Endothelial cell of umbilical vein (primary cell): ENCODE measurements around the gene GPSM1. TPM values are rescaled to one million over a fixed set of nuclear protein-coding genes. Genes with fewer than 3 reads are reported as not detected.

Source experiments
- BruUV-seq: library from RNA; stranded (reverse); fragments of 400-500 nt; replicated peaks from 2 replicates; lab custom pipeline; 2021; lab: Mats Ljungman, UMichigan
- CTCF ChIA-PET: fragments of 300-600, 350-600 bp; sonication (Branson Sonifier 250); formaldehyde crosslinking; loops from one replicate; lab custom pipeline; 2021; ENCODE audit warnings: antibody characterized with exemption, inconsistent platforms; lab: Charles Lee
- POLR2A ChIA-PET: fragments of 300-600, 350-600 bp; sonication (Branson Sonifier 250); formaldehyde crosslinking; loops from one replicate; lab custom pipeline; 2021; ENCODE audit warnings: antibody characterized with exemption, inconsistent platforms; lab: Charles Lee
- DNase-seq: peaks from one replicate; pipeline ENCODE4 v3.0.0-alpha.2; 2011; ENCODE audit warnings: low read depth, low spot score
- FAIRE-seq: peaks from 2 replicates; lab custom pipeline; 2011; peaks lifted over from hg19 to GRCh38; lab: Jason Lieb, UNC
- H2AFZ ChIP-seq: 2 replicates; pipeline ENCODE4 v1.6.0; 2012; ENCODE audit warnings: low read depth, low read length, control low read depth, inconsistent platforms
- H3K27ac ChIP-seq: 2 replicates; pipeline ENCODE4 v1.5.1; 2011; ENCODE audit warnings: low read depth, mild to moderate bottlenecking, control low read depth, low read length, moderate library complexity; ENCODE audit not compliant: insufficient read depth
- H3K27me3 ChIP-seq, 2 experiments: 2 replicates each; pipeline versions ENCODE4 v1.6.0 to v1.6.1; 2011; ENCODE audit warnings: low read length in 2 of 2, mixed read lengths in 1 of 2; ENCODE audit not compliant: control insufficient read depth in 2 of 2, insufficient read depth in 2 of 2
- H3K36me3 ChIP-seq, 2 experiments: 2 replicates in 1 of 2; 3 replicates in 1 of 2; pipeline ENCODE4 v1.5.1; 2011; ENCODE audit warnings: low read length in 2 of 2, mild to moderate bottlenecking in 1 of 2, moderate library complexity in 1 of 2; ENCODE audit not compliant: control insufficient read depth in 2 of 2, insufficient read depth in 2 of 2; ENCODE audit errors: extremely low read depth in 1 of 2
- H3K4me1 ChIP-seq: 3 replicates; pipeline ENCODE4 v1.5.1; 2011; ENCODE audit warnings: mild to moderate bottlenecking, low read length; ENCODE audit not compliant: control insufficient read depth, insufficient read depth; ENCODE audit errors: extremely low read depth
- H3K4me2 ChIP-seq: 2 replicates; pipeline ENCODE4 v1.6.1; 2011; ENCODE audit warnings: low read length, control low read depth, mixed read lengths; ENCODE audit not compliant: insufficient read depth
- H3K4me3 ChIP-seq, 3 experiments: fragments of 200-600 bp in 1 of 3; sonication (generic), shearing (Covaris generic) in 1 of 3; replicated peaks in 1 of 3; 2 replicates each; pipeline ENCODE4 v1.5.1; 2011 to 2016; ENCODE audit warnings: control low read depth in 3 of 3, low read length in 3 of 3, mild to moderate bottlenecking in 2 of 3, inconsistent platforms in 1 of 3, low read depth in 1 of 3, moderate library complexity in 1 of 3; ENCODE audit not compliant: insufficient read depth in 1 of 3
- H3K79me2 ChIP-seq: 2 replicates; pipeline ENCODE4 v1.6.0; 2012; ENCODE audit warnings: low read length, inconsistent platforms; ENCODE audit not compliant: control insufficient read depth, insufficient read depth
- H3K9ac ChIP-seq: replicated peaks from 2 replicates; pipeline ENCODE3; 2011; ENCODE audit warnings: low read length, control low read depth; ENCODE audit not compliant: insufficient read depth; ENCODE audit errors: extremely low read depth
- H3K9me1 ChIP-seq: replicated peaks from 3 replicates; pipeline ENCODE4 v1.6.0; 2011; ENCODE audit warnings: mild to moderate bottlenecking, low read length; ENCODE audit not compliant: control insufficient read depth, insufficient read depth; ENCODE audit errors: extremely low read depth
- H3K9me3 ChIP-seq: replicated peaks from 2 replicates; pipeline ENCODE4 v1.5.1; 2012; ENCODE audit warnings: low read length, inconsistent platforms; ENCODE audit not compliant: control insufficient read depth, insufficient read depth
- H4K20me1 ChIP-seq: replicated peaks from 2 replicates; pipeline ENCODE3; 2011; ENCODE audit warnings: mild to moderate bottlenecking, low read length; ENCODE audit not compliant: control insufficient read depth, insufficient read depth; ENCODE audit errors: extremely low read depth
- EZH2 ChIP-seq: IDR thresholded peaks from 2 replicates; pipeline ENCODE4 v1.6.1; 2012; ENCODE audit warnings: borderline replicate concordance, low read depth, mild to moderate bottlenecking, moderate library complexity, low read length, inconsistent platforms; ENCODE audit not compliant: severe bottlenecking
- FOS ChIP-seq: IDR thresholded peaks from 2 replicates; pipeline ENCODE4 v1.6.1; 2011; ENCODE audit warnings: mild to moderate bottlenecking, low read length, moderate library complexity, borderline replicate concordance; ENCODE audit not compliant: insufficient read depth
- GATA2 ChIP-seq: IDR thresholded peaks from 2 replicates; pipeline ENCODE4 v1.7.0; 2011; ENCODE audit warnings: low read depth, mild to moderate bottlenecking, moderate library complexity, mixed read lengths, low read length; ENCODE audit not compliant: insufficient read length, insufficient read depth
- JUN ChIP-seq: IDR thresholded peaks from 2 replicates; pipeline ENCODE4 v1.6.1; 2011; ENCODE audit warnings: borderline replicate concordance, low read depth; ENCODE audit not compliant: insufficient read length, insufficient read depth
- MYC ChIP-seq: IDR thresholded peaks from one replicate; pipeline ENCODE4 v1.6.1; 2011; ENCODE audit warnings: mild to moderate bottlenecking, low read depth, low read length
- POLR2A ChIP-seq: IDR thresholded peaks from 2 replicates; pipeline ENCODE4 v1.6.1; 2012; ENCODE audit warnings: low read depth, mild to moderate bottlenecking, control low read depth, low read length
- POLR2AphosphoS5 ChIP-seq: IDR thresholded peaks from 2 replicates; pipeline ENCODE4 v1.6.1; 2012; ENCODE audit warnings: low read depth, mild to moderate bottlenecking, control low read depth, low read length, moderate library complexity; ENCODE audit not compliant: insufficient read depth
- dilution Hi-C: fragments of 300-500 bp; cut with MboI; formaldehyde crosslinking; loops from one replicate; pipeline ENCODE4 v1.15.0; 2019; ENCODE audit warnings: low sequenced_read_pairs; ENCODE audit not compliant: extremely low pct_ligation_motif_present
- intact Hi-C: fragments of 100-400 bp; cut with micrococcal nuclease; formaldehyde crosslinking; loops from one replicate; pipeline ENCODE4 v1.10.0; 2022
- polyA plus RNA-seq, 4 experiments: library from polyadenylated mRNA; depleted of rRNA in 3 of 4; stranded (reverse) in 3 of 4; unstranded in 1 of 4; fragments of >200 nt; gene quantifications; 2 replicates each; pipeline versions ENCODE4 v1.2.1 to v1.2.3, GENCODE V29; 2011 to 2012; ENCODE audit warnings: missing spikeins in 1 of 4
- total RNA-seq: library from RNA; stranded (reverse); gene quantifications from 2 replicates; pipeline ENCODE4 v1.2.3, GENCODE V29; 2021
- TF ChIP-seq, protein P1 (sequence below): IDR thresholded peaks from 2 replicates; pipeline ENCODE4 v1.6.1; 2011; ENCODE audit not compliant: insufficient read depth, insufficient read length
- TF ChIP-seq, protein P2 (sequence below), 2 donors: IDR thresholded peaks; 1 replicate in 1 of 2; 2 replicates in 1 of 2; pipeline ENCODE4 v1.5.1; 2011; ENCODE audit warnings: low read length in 2 of 2, mild to moderate bottlenecking in 2 of 2, moderate library complexity in 2 of 2, control low read depth in 1 of 2, inconsistent platforms in 1 of 2, low read depth in 1 of 2; ENCODE audit not compliant: insufficient read depth in 1 of 2; ENCODE audit errors: extremely low read depth in 1 of 2

Gene GPSM1
- total and polyA plus RNA-seq, 2 donors (not counting 3 experiments of a cell fraction or from before 2014, with no cell fraction given), result 34.6 to 47.1 TPM

DNA sequence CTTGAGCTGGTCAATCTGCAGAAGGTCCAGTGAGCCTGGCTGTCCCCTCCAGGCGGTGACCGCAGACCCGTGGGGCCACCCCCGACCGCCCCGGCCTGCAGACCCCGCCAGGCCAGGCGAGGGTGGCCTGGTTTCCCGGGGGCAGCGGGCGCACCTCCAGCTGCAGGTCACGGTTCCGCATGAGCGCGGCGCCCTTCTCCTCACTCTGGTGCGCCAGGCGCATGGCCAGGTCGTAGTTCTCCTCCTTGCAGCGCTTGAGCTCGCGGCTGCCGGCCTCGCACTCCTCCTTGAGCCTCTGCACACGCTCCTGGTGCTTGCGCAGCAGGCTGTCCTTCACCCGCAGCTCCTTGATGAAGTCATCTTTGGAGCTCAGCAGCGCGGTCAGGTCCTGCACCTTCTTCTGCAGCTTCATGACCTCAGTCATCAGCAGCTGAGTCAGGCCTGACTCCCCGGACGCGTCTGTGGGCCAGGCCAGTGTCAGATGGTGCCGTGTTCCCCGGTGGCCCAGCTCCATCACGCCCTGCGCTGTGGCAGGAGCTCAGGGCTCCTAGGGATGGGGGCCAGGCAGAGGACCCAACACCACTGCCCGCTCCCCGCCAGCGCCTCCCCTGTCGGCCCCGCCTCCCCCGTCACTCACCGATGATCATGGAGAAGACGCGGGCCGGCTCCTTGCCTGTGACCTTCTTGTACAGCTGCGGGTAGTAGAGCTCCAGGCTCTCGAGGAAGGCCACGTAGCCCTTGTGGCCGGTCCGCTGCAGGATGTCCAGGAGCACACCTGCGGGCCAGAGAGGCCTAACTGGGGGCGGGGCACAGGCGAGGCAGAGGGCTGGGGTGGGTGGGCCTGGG is 43.6 kb downstream of the GPSM1 start:
- Histone ChIP-seq H3K9me1 (no peaks in the 10 kb centered on the region), H3K27me3 (no peaks in the 10 kb centered on the region), H3K4me1 (no peaks in the 10 kb centered on the region), H4K20me1 (no peaks in the 10 kb centered on the region), H3K4me2 (no peak overlapping the region), H3K9me3 (no peaks in the 10 kb centered on the region), H3K27ac (no peak overlapping the region), H3K36me3 (no peaks in the 10 kb centered on the region), H3K79me2 (no peaks in the 10 kb centered on the region), H3K9ac (no peak overlapping the region), H3K4me3 (no peak overlapping the region), H2AFZ (no peak overlapping the region)
- CTCF ChIA-PET, result interaction anchor here (0.8 to 1.1 kb wide), 2 partner anchors 9 to 58 kb away, joined by 4 read pairs; no protein-coding TSS in a partner anchor
- intact Hi-C loops, result no loop called here
- DNase-seq (no peak), FAIRE-seq (no peak)
- BruUV-seq, result no TSS peak
- TF ChIP-seq, protein P1, sequence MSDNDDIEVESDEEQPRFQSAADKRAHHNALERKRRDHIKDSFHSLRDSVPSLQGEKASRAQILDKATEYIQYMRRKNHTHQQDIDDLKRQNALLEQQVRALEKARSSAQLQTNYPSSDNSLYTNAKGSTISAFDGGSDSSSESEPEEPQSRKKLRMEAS, result no peak
- no peak for TF ChIP-seq POLR2A
- no peak for TF ChIP-seq POLR2AphosphoS5
- TF ChIP-seq EZH2, result no peak
- no peak for TF ChIP-seq JUN
- no peak for TF ChIP-seq FOS
- TF ChIP-seq, protein P2, sequence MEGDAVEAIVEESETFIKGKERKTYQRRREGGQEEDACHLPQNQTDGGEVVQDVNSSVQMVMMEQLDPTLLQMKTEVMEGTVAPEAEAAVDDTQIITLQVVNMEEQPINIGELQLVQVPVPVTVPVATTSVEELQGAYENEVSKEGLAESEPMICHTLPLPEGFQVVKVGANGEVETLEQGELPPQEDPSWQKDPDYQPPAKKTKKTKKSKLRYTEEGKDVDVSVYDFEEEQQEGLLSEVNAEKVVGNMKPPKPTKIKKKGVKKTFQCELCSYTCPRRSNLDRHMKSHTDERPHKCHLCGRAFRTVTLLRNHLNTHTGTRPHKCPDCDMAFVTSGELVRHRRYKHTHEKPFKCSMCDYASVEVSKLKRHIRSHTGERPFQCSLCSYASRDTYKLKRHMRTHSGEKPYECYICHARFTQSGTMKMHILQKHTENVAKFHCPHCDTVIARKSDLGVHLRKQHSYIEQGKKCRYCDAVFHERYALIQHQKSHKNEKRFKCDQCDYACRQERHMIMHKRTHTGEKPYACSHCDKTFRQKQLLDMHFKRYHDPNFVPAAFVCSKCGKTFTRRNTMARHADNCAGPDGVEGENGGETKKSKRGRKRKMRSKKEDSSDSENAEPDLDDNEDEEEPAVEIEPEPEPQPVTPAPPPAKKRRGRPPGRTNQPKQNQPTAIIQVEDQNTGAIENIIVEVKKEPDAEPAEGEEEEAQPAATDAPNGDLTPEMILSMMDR (IDR thresholded peaks at IDR 0.05; ENCODE audit: extremely low read depth in 1 of 2, insufficient read depth in 1 of 2, low read depth in 1 of 2, low read length in 2 of 2), result no peak
- no peak for TF ChIP-seq GATA2
- no peak for TF ChIP-seq MYC
- POLR2A ChIA-PET, result no interaction called here
- dilution Hi-C loops, result no loop called here
